Trophoblast cell (in vitro differentiated cells and primary cell): ENCODE results near the gene PPFIA3.

Experiments
- DNase-seq, 2 donors: peaks; one replicate each; pipeline ENCODE4 v3.0.0-alpha.2; 2016
- H2AFZ ChIP-seq: 2 replicates; pipeline ENCODE4 v1.6.1; 2013; ENCODE audit warnings: low read length, moderate library complexity, mild to moderate bottlenecking; ENCODE audit not compliant: insufficient read depth, poor library complexity
- H2AK5ac ChIP-seq: 2 replicates; pipeline ENCODE4 v1.6.1; 2013; ENCODE audit warnings: mild to moderate bottlenecking, low read length
- H2BK120ac ChIP-seq: 2 replicates; pipeline ENCODE4 v1.6.1; 2013; ENCODE audit warnings: low read length, mild to moderate bottlenecking, moderate library complexity; ENCODE audit not compliant: insufficient read depth, poor library complexity
- H2BK12ac ChIP-seq: 2 replicates; pipeline ENCODE4 v1.6.1; 2013; ENCODE audit warnings: mild to moderate bottlenecking, low read length, moderate library complexity
- H2BK5ac ChIP-seq: 2 replicates; pipeline ENCODE4 v1.6.1; 2013; ENCODE audit warnings: low read length, low read depth, moderate library complexity, mild to moderate bottlenecking; ENCODE audit not compliant: poor library complexity
- H3K14ac ChIP-seq: 2 replicates; pipeline ENCODE4 v1.6.1; 2013; ENCODE audit warnings: mild to moderate bottlenecking, low read length
- H3K18ac ChIP-seq: 2 replicates; pipeline ENCODE4 v1.6.1; 2013; ENCODE audit warnings: mild to moderate bottlenecking, low read length
- H3K23ac ChIP-seq: 2 replicates; pipeline ENCODE4 v1.6.1; 2013; ENCODE audit warnings: low read length
- H3K27ac ChIP-seq: 2 replicates; pipeline ENCODE4 v1.5.1; 2013; ENCODE audit warnings: low read depth, mild to moderate bottlenecking, inconsistent platforms, low read length, moderate library complexity
- H3K27me3 ChIP-seq: 2 replicates; pipeline ENCODE4 v1.6.1; 2013; ENCODE audit warnings: inconsistent platforms, mild to moderate bottlenecking, low read length, moderate library complexity; ENCODE audit not compliant: insufficient read depth
- H3K36me3 ChIP-seq, 2 experiments: 1 replicate in 1 of 2; 2 replicates in 1 of 2; pipeline ENCODE4 v1.6.1; 2013; ENCODE audit warnings: low read length in 2 of 2, mild to moderate bottlenecking in 2 of 2, moderate library complexity in 1 of 2; ENCODE audit not compliant: insufficient read depth in 2 of 2, control insufficient read depth in 1 of 2
- H3K4ac ChIP-seq: 2 replicates; pipeline ENCODE4 v1.6.1; 2013; ENCODE audit warnings: low read depth, mild to moderate bottlenecking, low read length, moderate library complexity
- H3K4me1 ChIP-seq, 2 experiments: 1 replicate in 1 of 2; 2 replicates in 1 of 2; pipeline ENCODE4 v1.6.1; 2013; ENCODE audit warnings: low read length in 2 of 2, mild to moderate bottlenecking in 2 of 2, moderate library complexity in 1 of 2; ENCODE audit not compliant: insufficient read depth in 2 of 2, control insufficient read depth in 1 of 2
- H3K4me2 ChIP-seq: 2 replicates; pipeline ENCODE4 v1.6.1; 2013; ENCODE audit warnings: inconsistent platforms, mild to moderate bottlenecking, low read length, moderate library complexity
- H3K4me3 ChIP-seq: 2 replicates; pipeline ENCODE4 v1.5.1; 2013; ENCODE audit warnings: mild to moderate bottlenecking, low read depth, low read length, inconsistent platforms
- H3K79me1 ChIP-seq: one replicate; pipeline ENCODE4 v1.6.1; 2013; ENCODE audit warnings: low read length
- H3K79me2 ChIP-seq: 2 replicates; pipeline ENCODE4 v1.6.1; 2013; ENCODE audit warnings: low read length, mild to moderate bottlenecking; ENCODE audit not compliant: control insufficient read depth, insufficient read depth, poor library complexity
- H3K9ac ChIP-seq: 2 replicates; pipeline ENCODE4 v1.6.1; 2013; ENCODE audit warnings: mild to moderate bottlenecking, low read length
- H3K9me3 ChIP-seq: 2 replicates; pipeline ENCODE4 v1.6.1; 2013; ENCODE audit warnings: low read depth, mild to moderate bottlenecking, control low read depth, inconsistent platforms, low read length; ENCODE audit not compliant: insufficient read depth
- H4K12ac ChIP-seq: 2 replicates; pipeline ENCODE4 v1.6.1; 2013; ENCODE audit warnings: low read depth, mild to moderate bottlenecking, low read length, moderate library complexity
- H4K8ac ChIP-seq: 2 replicates; pipeline ENCODE4 v1.6.1; 2013; ENCODE audit warnings: low read depth, mild to moderate bottlenecking, low read length, moderate library complexity
- H4K91ac ChIP-seq: one replicate; pipeline ENCODE4 v1.6.1; 2013; ENCODE audit warnings: low read depth, mild to moderate bottlenecking, low read length, moderate library complexity
- WGBS: extraction: QIAGEN DNeasy Blood & Tissue Kit; methylation state at CpG from one replicate; pipeline ENCODE4 v1.1.7; 2013; ENCODE audit warnings: missing lambda C conversion rate; ENCODE audit not compliant: insufficient read length, insufficient coverage; ENCODE audit errors: extremely low coverage; 5-methylcytosine and 5-hydroxymethylcytosine counted together

PPFIA3 gene

GRCh38 chr19:49085020-49085867, 34.1 kb upstream of the PPFIA3 start, which contains the start of gene SNRNP70:
SNRNP70 (plus strand) TSS chr19:49085451; CDS start chr19:49086415, 964 bp downstream.
- Histone ChIP-seq H3K4me1 (peaks cover 6 to 8% of the 10 kb centered on the region in 2 experiments), H3K79me2 (peaks cover 19% of the 10 kb centered on the region), H3K18ac (peak within 1 kb of the TSS; percentile 100), H2BK12ac (no peak within 1 kb of the TSS), H3K4me3 (peak within 1 kb of the TSS; percentile 98), H3K23ac (no peak within 1 kb of the TSS), H3K4ac (peak within 1 kb of the TSS; percentile 95), H2BK5ac (peak within 1 kb of the TSS; percentile 95), H4K12ac (peak within 1 kb of the TSS; percentile 99), H4K8ac (peak within 1 kb of the TSS; percentile 100), H3K27me3 (peaks cover 2% of the 10 kb centered on the region), H3K36me3 (peaks cover 26 to 30% of the 10 kb centered on the region in 2 experiments), H3K9me3 (no peaks in the 10 kb centered on the region), H2AFZ (peak within 1 kb of the TSS; percentile 98), H3K79me1 (peaks cover 8% of the 10 kb centered on the region), H4K91ac (peak within 1 kb of the TSS; percentile 90), H3K4me2 (peak within 1 kb of the TSS; percentile 87), H2BK120ac (peak within 1 kb of the TSS; percentile 77), H3K14ac (peak within 1 kb of the TSS; percentile 99), H2AK5ac (peak within 1 kb of the TSS; percentile 81), H3K9ac (peak within 1 kb of the TSS; percentile 100), H3K27ac (peak within 1 kb of the TSS; percentile 89)
- no CpG with 5 or more reads among the region's 89 CpGs for WGBS
- peak; percentile 100 for DNase-seq

GRCh38 chr19:49085868-49086232, 33.5 kb upstream of the PPFIA3 start:
- peaks cover 19% of the 10 kb centered on the region for H3K79me2 ChIP-seq
- peak overlapping the region; percentile 100 for H4K8ac ChIP-seq
- H3K4me3 ChIP-seq: peak overlapping the region; percentile 98
- peak overlapping the region; percentile 99 for H4K12ac ChIP-seq
- H2BK12ac ChIP-seq: no peak overlapping the region
- peak overlapping the region; percentile 98 for H2AFZ ChIP-seq
- H3K36me3 ChIP-seq: peaks cover 32 to 35% of the 10 kb centered on the region in 2 experiments
- peak overlapping the region; percentile 89 for H3K27ac ChIP-seq
- no peak overlapping the region for H3K23ac ChIP-seq
- peak overlapping the region; percentile 95 for H3K4ac ChIP-seq
- H3K4me1 ChIP-seq: peaks cover 6 to 8% of the 10 kb centered on the region in 2 experiments
- no peaks in the 10 kb centered on the region for H3K9me3 ChIP-seq
- peak overlapping the region; percentile 95 for H2BK5ac ChIP-seq
- H2BK120ac ChIP-seq: peak overlapping the region; percentile 77
- no peak for DNase-seq
- peaks cover 8% of the 10 kb centered on the region for H3K79me1 ChIP-seq
- peaks cover 2% of the 10 kb centered on the region for H3K27me3 ChIP-seq
- peak overlapping the region; percentile 87 for H3K4me2 ChIP-seq
- peak overlapping the region; percentile 99 for H3K14ac ChIP-seq
- H3K9ac ChIP-seq: peak overlapping the region; percentile 100
- peak overlapping the region; percentile 100 for H3K18ac ChIP-seq
- peak overlapping the region; percentile 90 for H4K91ac ChIP-seq
- H2AK5ac ChIP-seq: peak overlapping the region; percentile 81
- WGBS: no CpG with 5 or more reads among the region's 14 CpGs

GRCh38 chr19:49086296-49086695, 33.0 kb upstream of the PPFIA3 start:
- Histone ChIP-seq H3K27ac (no peak overlapping the region), H3K23ac (no peak overlapping the region), H3K79me1 (peaks cover 8% of the 10 kb centered on the region), H4K12ac (no peak overlapping the region), H3K9ac (peak overlapping the region; percentile 100), H3K4me2 (peak overlapping the region; percentile 87), H2BK12ac (no peak overlapping the region), H4K8ac (no peak overlapping the region), H2BK120ac (peak overlapping the region; percentile 50), H3K36me3 (peaks cover 36 to 39% of the 10 kb centered on the region in 2 experiments), H3K4me3 (peak overlapping the region; percentile 98), H3K79me2 (peaks cover 19% of the 10 kb centered on the region), H2BK5ac (no peak overlapping the region), H3K18ac (no peak overlapping the region), H3K14ac (no peak overlapping the region), H2AFZ (no peak overlapping the region), H3K9me3 (no peaks in the 10 kb centered on the region), H4K91ac (no peak overlapping the region), H2AK5ac (no peak overlapping the region), H3K4me1 (peaks cover 6 to 8% of the 10 kb centered on the region in 2 experiments), H3K27me3 (peaks cover 2% of the 10 kb centered on the region), H3K4ac (peak overlapping the region; percentile 95)
- no peak for DNase-seq
- no CpG with 5 or more reads among the region's 11 CpGs for WGBS

- DNase-seq: no peak
- H2BK5ac ChIP-seq: no peak overlapping the region
- H2AK5ac ChIP-seq: no peak overlapping the region
- no peak overlapping the region for H2BK12ac ChIP-seq
- no peaks in the 10 kb centered on the region for H3K79me1 ChIP-seq
- H3K4me1 ChIP-seq: peaks cover 1% of the 10 kb centered on the region in 2 experiments
- no peaks in the 10 kb centered on the region for H3K9me3 ChIP-seq
- no peak overlapping the region for H3K18ac ChIP-seq
- peaks cover 6% of the 10 kb centered on the region for H3K79me2 ChIP-seq
- H2AFZ ChIP-seq: no peak overlapping the region
- no peak overlapping the region for H3K23ac ChIP-seq
- H3K14ac ChIP-seq: no peak overlapping the region
- peaks cover 74 to 76% of the 10 kb centered on the region in 2 experiments for H3K36me3 ChIP-seq
- WGBS: no CpG with 5 or more reads among the region's 17 CpGs
- no peak overlapping the region for H4K91ac ChIP-seq
- H4K8ac ChIP-seq: no peak overlapping the region
- H4K12ac ChIP-seq: no peak overlapping the region
- no peak overlapping the region for H3K4ac ChIP-seq
- H2BK120ac ChIP-seq: no peak overlapping the region
- H3K27ac ChIP-seq: no peak overlapping the region
- no peak overlapping the region for H3K4me3 ChIP-seq
- peaks cover 2% of the 10 kb centered on the region for H3K27me3 ChIP-seq
- no peak overlapping the region for H3K9ac ChIP-seq
- no peak overlapping the region for H3K4me2 ChIP-seq
Measured at GRCh38 chr19:49091391-49092038, 27.8 kb upstream of the PPFIA3 start.
